Measurements from ENCODE around the gene VPS37C.

DNA sequence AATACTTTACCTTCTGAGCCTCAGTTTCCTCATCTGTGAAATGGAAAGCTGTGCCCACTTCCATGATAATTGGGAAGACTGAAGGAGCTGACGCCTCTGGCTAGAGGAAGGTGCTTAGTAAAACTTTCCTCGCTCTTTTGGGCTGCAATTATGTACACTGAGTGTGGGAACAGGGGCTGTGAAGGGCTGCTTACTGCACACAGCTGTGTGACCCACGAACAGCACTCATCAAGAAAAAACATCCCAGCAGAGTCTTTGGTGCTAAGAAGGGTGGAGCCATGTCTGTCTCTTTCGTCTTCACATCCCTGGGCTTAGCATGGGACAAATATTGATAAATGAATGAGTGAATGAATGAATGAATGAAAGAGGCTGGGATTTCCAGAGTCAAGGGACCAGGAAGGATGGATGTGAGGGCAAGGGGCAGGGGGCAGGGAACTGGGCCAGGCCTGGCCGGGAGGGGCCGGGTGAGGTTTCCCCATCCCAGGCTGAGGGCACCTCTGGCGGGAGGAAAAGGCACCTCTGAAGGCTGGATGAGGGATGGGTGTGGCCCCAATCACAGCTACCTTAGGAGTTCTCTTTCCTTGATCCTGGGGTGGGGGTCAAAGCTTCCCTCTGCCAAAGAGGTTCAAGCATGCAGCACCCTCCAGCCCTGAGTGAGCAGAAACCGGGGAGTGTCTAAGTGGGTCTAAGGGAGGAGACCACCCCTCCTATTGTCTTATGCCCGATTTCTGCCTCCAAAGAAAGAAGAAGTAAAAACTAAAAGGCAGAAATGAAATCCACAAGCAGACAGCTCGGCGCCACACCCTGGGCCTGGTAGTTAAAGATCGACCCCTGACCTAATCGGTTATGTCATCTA, 68.1 kb downstream of the VPS37C start:
- TF ChIP-seq, protein P1, sequence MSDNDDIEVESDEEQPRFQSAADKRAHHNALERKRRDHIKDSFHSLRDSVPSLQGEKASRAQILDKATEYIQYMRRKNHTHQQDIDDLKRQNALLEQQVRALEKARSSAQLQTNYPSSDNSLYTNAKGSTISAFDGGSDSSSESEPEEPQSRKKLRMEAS (IDR thresholded peaks at IDR 0.05; ENCODE audit: low read depth) = no peak
- TF ChIP-seq RCOR1 (IDR thresholded peaks at IDR 0.05; ENCODE audit: low read length) = no peak
- TF ChIP-seq, protein P2, sequence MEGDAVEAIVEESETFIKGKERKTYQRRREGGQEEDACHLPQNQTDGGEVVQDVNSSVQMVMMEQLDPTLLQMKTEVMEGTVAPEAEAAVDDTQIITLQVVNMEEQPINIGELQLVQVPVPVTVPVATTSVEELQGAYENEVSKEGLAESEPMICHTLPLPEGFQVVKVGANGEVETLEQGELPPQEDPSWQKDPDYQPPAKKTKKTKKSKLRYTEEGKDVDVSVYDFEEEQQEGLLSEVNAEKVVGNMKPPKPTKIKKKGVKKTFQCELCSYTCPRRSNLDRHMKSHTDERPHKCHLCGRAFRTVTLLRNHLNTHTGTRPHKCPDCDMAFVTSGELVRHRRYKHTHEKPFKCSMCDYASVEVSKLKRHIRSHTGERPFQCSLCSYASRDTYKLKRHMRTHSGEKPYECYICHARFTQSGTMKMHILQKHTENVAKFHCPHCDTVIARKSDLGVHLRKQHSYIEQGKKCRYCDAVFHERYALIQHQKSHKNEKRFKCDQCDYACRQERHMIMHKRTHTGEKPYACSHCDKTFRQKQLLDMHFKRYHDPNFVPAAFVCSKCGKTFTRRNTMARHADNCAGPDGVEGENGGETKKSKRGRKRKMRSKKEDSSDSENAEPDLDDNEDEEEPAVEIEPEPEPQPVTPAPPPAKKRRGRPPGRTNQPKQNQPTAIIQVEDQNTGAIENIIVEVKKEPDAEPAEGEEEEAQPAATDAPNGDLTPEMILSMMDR (IDR thresholded peaks at IDR 0.05) = no peak
